Chondrocyte (in vitro differentiated cells): Measurements from ENCODE around the gene GNG10. TPM values are rescaled to one million over a fixed set of nuclear protein-coding genes. Genes with fewer than 3 reads are reported as not detected.

Experiments used
- DNase-seq: peaks from one replicate; pipeline ENCODE4 v3.0.0; 2021; ENCODE audit warnings: mixed read lengths, low spot score
- H3K27ac Mint-ChIP-seq: one replicate; pipeline ENCODE4 v1.8.0; 2021; ENCODE audit warnings: mild to moderate bottlenecking, moderate library complexity, mixed read lengths; ENCODE audit not compliant: unreplicated experiment
- H3K27me3 Mint-ChIP-seq: 2 replicates; pipeline ENCODE4 v1.8.0; 2021; ENCODE audit warnings: low read depth, mixed read lengths
- H3K36me3 Mint-ChIP-seq: 2 replicates; pipeline ENCODE4 v1.8.0; 2021; ENCODE audit warnings: low read depth, mixed read lengths
- H3K4me1 Mint-ChIP-seq: 2 replicates; pipeline ENCODE4 v1.8.0; 2021; ENCODE audit warnings: low read depth, mild to moderate bottlenecking, mixed read lengths
- H3K4me3 Mint-ChIP-seq: one replicate; pipeline ENCODE4 v1.8.0; 2021; ENCODE audit warnings: mild to moderate bottlenecking, moderate library complexity, mixed read lengths; ENCODE audit not compliant: unreplicated experiment
- H3K9me3 Mint-ChIP-seq: 2 replicates; pipeline ENCODE4 v1.8.0; 2021; ENCODE audit warnings: low read depth, mixed read lengths
- total RNA-seq: library from RNA; stranded (reverse); gene quantifications from 3 replicates; pipeline ENCODE4 v1.2.1, GENCODE V29; 2021
- TF ChIP-seq, protein P1 (sequence below): fragments of 200-600 bp; sonication (generic); IDR thresholded peaks from 2 replicates; pipeline ENCODE4 v1.5.0; 2021; ENCODE audit warnings: antibody characterized with exemption, mild to moderate bottlenecking, moderate library complexity

GNG10 gene
- total RNA-seq, 1 donor from 2014 or later: 35.7 TPM

DNA sequence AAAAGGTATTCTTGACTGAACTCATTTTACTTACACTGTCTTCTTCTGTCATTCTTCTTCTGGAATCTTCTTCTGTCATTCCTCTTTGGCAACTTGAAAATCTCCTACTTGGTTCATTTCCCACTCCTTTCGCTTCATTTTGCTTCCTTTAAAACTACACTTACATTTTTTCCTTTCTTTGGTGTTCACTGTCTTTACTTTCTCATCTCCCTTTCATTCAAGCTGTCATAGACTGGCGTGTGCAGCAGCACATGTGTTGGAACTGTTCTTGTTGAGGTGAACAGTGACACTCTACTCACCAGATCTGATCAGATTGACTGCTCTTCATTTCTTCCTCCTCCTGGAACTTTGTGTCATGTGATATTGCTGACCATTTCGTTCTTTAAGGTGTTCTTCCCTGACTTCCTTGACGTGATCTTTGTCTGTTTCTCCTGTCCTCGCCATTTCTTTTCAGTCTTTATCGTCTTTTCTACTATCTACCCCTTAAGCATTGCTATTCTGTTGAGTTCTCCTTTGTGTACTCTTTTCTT lies 23.9 kb upstream of the GNG10 start:
- H3K9me3 Mint-ChIP-seq: no peaks in the 10 kb centered on the region
- H3K4me1 Mint-ChIP-seq: peaks cover 35% of the 10 kb centered on the region
- H3K27ac Mint-ChIP-seq: no peak overlapping the region
- H3K27me3 Mint-ChIP-seq: no peaks in the 10 kb centered on the region
- TF ChIP-seq, protein P1, sequence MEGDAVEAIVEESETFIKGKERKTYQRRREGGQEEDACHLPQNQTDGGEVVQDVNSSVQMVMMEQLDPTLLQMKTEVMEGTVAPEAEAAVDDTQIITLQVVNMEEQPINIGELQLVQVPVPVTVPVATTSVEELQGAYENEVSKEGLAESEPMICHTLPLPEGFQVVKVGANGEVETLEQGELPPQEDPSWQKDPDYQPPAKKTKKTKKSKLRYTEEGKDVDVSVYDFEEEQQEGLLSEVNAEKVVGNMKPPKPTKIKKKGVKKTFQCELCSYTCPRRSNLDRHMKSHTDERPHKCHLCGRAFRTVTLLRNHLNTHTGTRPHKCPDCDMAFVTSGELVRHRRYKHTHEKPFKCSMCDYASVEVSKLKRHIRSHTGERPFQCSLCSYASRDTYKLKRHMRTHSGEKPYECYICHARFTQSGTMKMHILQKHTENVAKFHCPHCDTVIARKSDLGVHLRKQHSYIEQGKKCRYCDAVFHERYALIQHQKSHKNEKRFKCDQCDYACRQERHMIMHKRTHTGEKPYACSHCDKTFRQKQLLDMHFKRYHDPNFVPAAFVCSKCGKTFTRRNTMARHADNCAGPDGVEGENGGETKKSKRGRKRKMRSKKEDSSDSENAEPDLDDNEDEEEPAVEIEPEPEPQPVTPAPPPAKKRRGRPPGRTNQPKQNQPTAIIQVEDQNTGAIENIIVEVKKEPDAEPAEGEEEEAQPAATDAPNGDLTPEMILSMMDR: no peak
- H3K36me3 Mint-ChIP-seq: no peaks in the 10 kb centered on the region
- DNase-seq: no peak
- H3K4me3 Mint-ChIP-seq: no peak overlapping the region

DNA sequence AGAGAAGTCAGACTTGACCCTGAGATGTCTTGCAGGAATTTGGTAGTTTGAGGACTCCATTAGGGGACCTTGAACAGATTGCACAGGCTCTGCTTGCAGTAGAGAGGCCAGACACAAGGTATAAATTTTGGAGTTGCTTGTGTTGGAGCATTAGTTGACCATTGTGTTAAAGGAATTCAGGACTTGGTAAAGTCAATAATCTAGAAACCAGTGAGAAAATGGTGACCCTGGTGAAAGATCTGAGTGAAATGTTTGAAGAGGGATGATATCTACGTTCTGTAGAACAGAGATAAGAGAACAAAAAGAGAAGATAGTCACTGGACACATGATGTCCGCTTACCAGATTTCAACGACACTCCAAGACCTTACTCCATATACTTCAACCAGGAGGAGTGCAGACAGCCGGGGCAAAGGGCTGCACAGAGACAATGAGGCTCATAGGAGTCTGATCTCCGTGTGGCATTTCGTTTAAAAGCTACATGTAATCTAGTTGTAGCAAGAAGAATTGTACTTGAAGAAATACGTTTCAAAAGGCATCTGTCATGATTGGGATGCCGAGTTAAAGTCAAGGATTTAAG lies 17.1 kb upstream of the GNG10 start:
- H3K9me3 Mint-ChIP-seq: no peaks in the 10 kb centered on the region
- H3K27ac Mint-ChIP-seq: no peak overlapping the region
- no peak overlapping the region for H3K4me3 Mint-ChIP-seq
- DNase-seq: no peak
- H3K4me1 Mint-ChIP-seq: peaks cover 18% of the 10 kb centered on the region
- TF ChIP-seq, protein P1: no peak
- peaks cover 12% of the 10 kb centered on the region for H3K36me3 Mint-ChIP-seq
- no peaks in the 10 kb centered on the region for H3K27me3 Mint-ChIP-seq

DNA sequence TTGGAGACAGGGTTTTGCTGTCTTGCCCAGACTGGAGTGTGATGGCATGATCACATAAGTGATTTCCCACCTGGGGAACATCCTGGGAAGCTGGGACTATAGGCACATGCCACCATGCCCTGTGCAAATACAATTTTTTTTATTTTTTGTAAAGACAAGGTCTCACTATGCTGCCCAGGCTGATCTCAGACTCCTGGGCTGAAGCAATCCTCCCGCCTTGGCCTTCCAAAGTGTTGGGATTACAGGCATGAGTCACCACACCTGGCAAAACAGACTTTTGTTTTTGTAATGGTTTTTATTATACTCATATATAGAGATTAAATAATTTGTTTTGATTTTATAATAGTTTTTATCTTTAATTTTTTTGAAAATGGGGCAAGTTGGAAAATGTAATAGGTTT lies 15.6 kb upstream of the GNG10 start:
- Mint-ChIP-seq H3K9me3 (no peaks in the 10 kb centered on the region), H3K36me3 (peaks cover 19% of the 10 kb centered on the region), H3K27me3 (no peaks in the 10 kb centered on the region), H3K4me3 (no peak overlapping the region), H3K4me1 (peaks cover 18% of the 10 kb centered on the region), H3K27ac (no peak overlapping the region)
- DNase-seq: no peak
- TF ChIP-seq, protein P1: no peak

DNA sequence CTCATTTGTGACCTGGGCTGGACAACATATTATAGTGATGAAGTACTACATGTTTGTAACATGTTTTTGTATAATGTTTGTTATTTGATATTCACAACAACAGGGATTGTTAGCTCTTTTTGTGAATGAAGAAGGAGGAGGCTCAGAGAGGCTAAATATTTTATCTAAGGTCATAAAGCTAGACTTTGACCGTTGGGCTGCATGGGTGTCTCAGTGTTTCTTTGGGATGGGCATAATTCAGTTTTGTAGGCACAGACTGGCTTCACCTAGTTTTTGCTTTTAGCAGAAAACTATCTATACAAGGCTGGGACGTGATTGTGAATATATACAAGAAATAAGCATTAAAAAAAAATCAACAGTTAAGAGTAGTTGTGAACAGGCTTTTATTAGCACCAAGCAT lies 15.0 kb upstream of the GNG10 start:
- H3K27ac Mint-ChIP-seq: no peak overlapping the region
- DNase-seq: no peak
- H3K4me1 Mint-ChIP-seq: peaks cover 18% of the 10 kb centered on the region
- H3K4me3 Mint-ChIP-seq: no peak overlapping the region
- TF ChIP-seq, protein P1: no peak
- H3K27me3 Mint-ChIP-seq: no peaks in the 10 kb centered on the region
- peaks cover 19% of the 10 kb centered on the region for H3K36me3 Mint-ChIP-seq
- no peaks in the 10 kb centered on the region for H3K9me3 Mint-ChIP-seq

DNA sequence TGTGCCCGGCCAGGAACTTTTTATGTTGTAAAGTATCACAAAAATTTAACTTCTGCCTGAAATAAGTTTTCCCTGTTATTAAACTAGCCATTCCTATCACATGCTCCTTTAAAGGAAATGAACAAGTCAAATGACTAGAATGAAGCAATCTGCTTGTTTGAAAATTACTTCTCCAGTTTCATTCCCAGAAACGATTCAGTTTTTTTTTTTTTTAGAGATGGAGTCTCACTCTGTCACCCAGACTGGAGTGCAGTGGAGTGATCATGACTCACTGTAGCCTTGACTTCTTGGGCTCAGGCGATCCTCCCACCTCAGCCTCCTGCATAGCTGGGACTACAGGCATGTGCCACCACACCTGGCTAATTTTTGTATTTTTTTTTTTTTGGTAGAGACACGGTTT lies 13.3 kb upstream of the GNG10 start:
- no peaks in the 10 kb centered on the region for H3K9me3 Mint-ChIP-seq
- DNase-seq: no peak
- H3K4me1 Mint-ChIP-seq: peaks cover 20% of the 10 kb centered on the region
- H3K4me3 Mint-ChIP-seq: no peak overlapping the region
- no peaks in the 10 kb centered on the region for H3K27me3 Mint-ChIP-seq
- peak overlapping the region; percentile 76 for H3K27ac Mint-ChIP-seq
- TF ChIP-seq, protein P1: no peak
- peaks cover 21% of the 10 kb centered on the region for H3K36me3 Mint-ChIP-seq
